GM23248 (cell line): Measurements from ENCODE around the gene C1orf146. TPM values are rescaled to one million over a fixed set of nuclear protein-coding genes. Genes with fewer than 3 reads are reported as not detected.

ENCODE experiments used
- DNase-seq: peaks from one replicate; pipeline ENCODE4 v3.0.0-alpha.2; 2015
- H2AFZ ChIP-seq: fragments of 200-600 bp; sonication (generic); 2 replicates; pipeline ENCODE4 v1.6.1; 2016; ENCODE audit warnings: antibody characterized with exemption
- H3F3A ChIP-seq: fragments of 200-600 bp; sonication (generic); 2 replicates; pipeline ENCODE4 v1.6.1; 2016; ENCODE audit warnings: mild to moderate bottlenecking, antibody characterized with exemption, mixed run types; ENCODE audit not compliant: insufficient read depth
- H3K27ac ChIP-seq: fragments of 200-600 bp; sonication (generic); 2 replicates; pipeline ENCODE4 v1.5.1; 2016; ENCODE audit warnings: mild to moderate bottlenecking
- H3K27me3 ChIP-seq: fragments of 200-600 bp; sonication (generic); replicated peaks from 2 replicates; pipeline ENCODE4 v1.6.1; 2016; ENCODE audit warnings: mild to moderate bottlenecking; ENCODE audit not compliant: insufficient read depth
- H3K36me3 ChIP-seq: fragments of 200-600 bp; sonication (generic); 2 replicates; pipeline ENCODE4 v1.6.1; 2016; ENCODE audit warnings: low read depth, mild to moderate bottlenecking
- H3K4me1 ChIP-seq: fragments of 200-600 bp; sonication (generic); 2 replicates; pipeline ENCODE4 v1.6.1; 2016; ENCODE audit warnings: mild to moderate bottlenecking; ENCODE audit not compliant: insufficient read depth
- H3K4me2 ChIP-seq: fragments of 200-600 bp; sonication (generic); one replicate; pipeline ENCODE4 v1.6.1; 2016; ENCODE audit warnings: mild to moderate bottlenecking; ENCODE audit not compliant: unreplicated experiment
- H3K4me3 ChIP-seq: fragments of 200-600 bp; sonication (generic); 2 replicates; pipeline ENCODE4 v1.5.1; 2016; ENCODE audit warnings: mild to moderate bottlenecking
- H3K79me2 ChIP-seq: fragments of 200-600 bp; sonication (generic); 2 replicates; pipeline ENCODE4 v1.6.1; 2016; ENCODE audit warnings: mild to moderate bottlenecking; ENCODE audit not compliant: insufficient read depth
- H3K9ac ChIP-seq: fragments of 200-600 bp; sonication (generic); 2 replicates; pipeline ENCODE4 v1.6.1; 2016; ENCODE audit warnings: mild to moderate bottlenecking
- H3K9me2 ChIP-seq: fragments of 200-600 bp; sonication (generic); 2 replicates; pipeline ENCODE4 v1.6.1; 2016; ENCODE audit warnings: mixed run types, mild to moderate bottlenecking, moderate library complexity; ENCODE audit not compliant: insufficient read depth
- H3K9me3 ChIP-seq: fragments of 200-600 bp; sonication (generic); one replicate; pipeline ENCODE4 v1.6.1; 2017; ENCODE audit warnings: low read depth
- H4K20me1 ChIP-seq: fragments of 200-600 bp; sonication (generic); 2 replicates; pipeline ENCODE4 v1.6.0; 2016; ENCODE audit not compliant: insufficient read depth
- EZH2 ChIP-seq: fragments of 200-600 bp; sonication (generic); IDR thresholded peaks from 2 replicates; pipeline ENCODE4 v1.6.1; 2018; ENCODE audit warnings: antibody characterized with exemption, mild to moderate bottlenecking; ENCODE audit not compliant: insufficient read depth, poor library complexity, severe bottlenecking
- EZH2phosphoT487 ChIP-seq: fragments of 200-600 bp; sonication (generic); IDR thresholded peaks from 2 replicates; pipeline ENCODE4 v1.6.1; 2018; ENCODE audit warnings: antibody characterized with exemption, moderate library complexity, mild to moderate bottlenecking, low read depth; ENCODE audit not compliant: insufficient read depth
- WGBS, 2 experiments: methylation state at CpG; one replicate each; pipeline ENCODE4 v1.1.6; 2015 to 2017; ENCODE audit warnings: low lambda C conversion rate in 2 of 2, low coverage in 1 of 2; ENCODE audit errors: missing lambda C conversion rate in 2 of 2; 5-methylcytosine and 5-hydroxymethylcytosine counted together
- in situ Hi-C: fragments of 300-500 bp; cut with MboI; formaldehyde crosslinking; loops from 2 replicates; pipeline ENCODE4 v1.15.0; 2020
- polyA plus RNA-seq: library from polyadenylated mRNA; unstranded; fragments of >200 nt; fragmentation: Nextera tagmentation; extraction: Ambion mirVana; gene quantifications from 2 replicates; pipeline ENCODE4 v1.2.1, GENCODE V29; 2016
- total RNA-seq: library from RNA; depleted of rRNA; stranded (reverse); fragments of >200 nt; shearing (Covaris generic); gene quantifications from 2 replicates; pipeline ENCODE4 v1.2.3, GENCODE V29; 2014; rRNA removed

The C1orf146 gene, protein sequence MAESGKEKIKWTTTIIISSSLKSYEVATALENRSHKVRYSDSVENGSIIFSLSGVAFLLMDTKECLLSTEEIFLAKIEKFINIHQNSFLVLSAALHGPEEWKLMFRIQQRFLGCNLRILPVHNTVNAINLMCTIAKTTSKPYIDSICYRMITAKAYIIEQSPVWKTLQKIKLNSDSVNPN
- total RNA-seq (not detected in 2 replicates), polyA plus RNA-seq (not detected in 2 replicates)

DNA sequence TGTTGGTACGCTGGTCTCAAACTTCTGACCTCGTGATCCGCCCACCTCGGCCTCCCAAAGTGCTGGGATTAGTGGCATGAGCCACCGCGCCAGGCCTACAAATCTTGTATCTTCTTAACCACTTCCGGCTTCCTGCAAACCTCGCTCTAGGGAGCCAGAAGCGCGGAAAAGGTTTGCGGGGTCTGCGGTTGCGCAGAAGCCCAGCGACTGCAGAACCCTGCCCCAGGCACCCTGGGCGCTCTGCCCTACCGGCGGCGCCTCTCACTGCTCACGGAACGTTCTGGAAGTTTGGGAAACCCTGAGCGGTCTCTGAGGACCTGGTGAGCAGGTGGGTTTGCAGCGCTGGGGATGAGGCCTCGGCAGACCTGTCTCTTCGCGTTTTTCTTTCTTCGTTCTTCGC, at the start of gene C1orf146:
TSS of gene C1orf146 (plus strand) at position 195 of the 400 bp plus-strand sequence. CDS start 13,506 bp downstream, outside the sequence.
- Histone ChIP-seq H3K9me2 (no peaks in the 10 kb centered on the region), H3K4me3 (no peak within 1 kb of the TSS), H3K79me2 (no peaks in the 10 kb centered on the region), H3K4me1 (no peaks in the 10 kb centered on the region), H3K27ac (no peak within 1 kb of the TSS), H2AFZ (no peak within 1 kb of the TSS), H3K9ac (no peak within 1 kb of the TSS), H3K27me3 (no peaks in the 10 kb centered on the region), H3F3A (no peaks in the 10 kb centered on the region), H4K20me1 (no peaks in the 10 kb centered on the region), H3K4me2 (no peak within 1 kb of the TSS), H3K9me3 (no peaks in the 10 kb centered on the region), H3K36me3 (no peaks in the 10 kb centered on the region)
- WGBS, 2 experiments: 87 to 90% methylated on average over 24 to 27 of the region's 27 CpGs
- DNase-seq: no peak
- in situ Hi-C loops: no loop called here
- no peak for TF ChIP-seq EZH2
- no peak for TF ChIP-seq EZH2phosphoT487

DNA sequence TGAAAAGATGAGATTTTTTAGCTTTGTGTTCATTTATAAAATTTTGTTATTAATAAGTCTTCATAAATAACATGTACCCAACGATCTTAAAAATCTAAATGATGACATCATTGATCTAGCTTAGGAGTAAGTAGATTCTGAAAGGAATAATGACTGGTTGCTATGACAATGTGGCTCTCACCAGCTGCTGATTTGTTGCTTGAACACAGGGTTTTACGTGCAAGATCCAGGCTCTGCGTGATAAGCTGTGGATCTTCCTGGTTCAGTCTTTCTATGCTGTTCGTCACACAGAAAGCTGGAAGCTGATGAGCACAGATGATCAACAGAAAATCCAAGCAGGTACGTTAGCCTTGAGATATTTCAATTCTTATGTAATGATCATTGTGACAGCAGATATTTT, 49.1 kb upstream of the C1orf146 start:
- Histone ChIP-seq H3K36me3 (no peaks in the 10 kb centered on the region), H3K27ac (no peak overlapping the region), H3K4me2 (no peak overlapping the region), H3K9me3 (no peaks in the 10 kb centered on the region), H3K9ac (no peak overlapping the region), H3K27me3 (no peaks in the 10 kb centered on the region), H3K9me2 (no peaks in the 10 kb centered on the region), H3K79me2 (no peaks in the 10 kb centered on the region), H3K4me1 (no peaks in the 10 kb centered on the region), H3K4me3 (no peak overlapping the region), H4K20me1 (no peaks in the 10 kb centered on the region), H3F3A (no peaks in the 10 kb centered on the region), H2AFZ (no peak overlapping the region)
- no peak for TF ChIP-seq EZH2phosphoT487
- TF ChIP-seq EZH2: no peak
- in situ Hi-C loops: no loop called here
- no peak for DNase-seq
- 74 to 75% methylated on average over 5 of the region's 5 CpGs for WGBS, 2 experiments

DNA sequence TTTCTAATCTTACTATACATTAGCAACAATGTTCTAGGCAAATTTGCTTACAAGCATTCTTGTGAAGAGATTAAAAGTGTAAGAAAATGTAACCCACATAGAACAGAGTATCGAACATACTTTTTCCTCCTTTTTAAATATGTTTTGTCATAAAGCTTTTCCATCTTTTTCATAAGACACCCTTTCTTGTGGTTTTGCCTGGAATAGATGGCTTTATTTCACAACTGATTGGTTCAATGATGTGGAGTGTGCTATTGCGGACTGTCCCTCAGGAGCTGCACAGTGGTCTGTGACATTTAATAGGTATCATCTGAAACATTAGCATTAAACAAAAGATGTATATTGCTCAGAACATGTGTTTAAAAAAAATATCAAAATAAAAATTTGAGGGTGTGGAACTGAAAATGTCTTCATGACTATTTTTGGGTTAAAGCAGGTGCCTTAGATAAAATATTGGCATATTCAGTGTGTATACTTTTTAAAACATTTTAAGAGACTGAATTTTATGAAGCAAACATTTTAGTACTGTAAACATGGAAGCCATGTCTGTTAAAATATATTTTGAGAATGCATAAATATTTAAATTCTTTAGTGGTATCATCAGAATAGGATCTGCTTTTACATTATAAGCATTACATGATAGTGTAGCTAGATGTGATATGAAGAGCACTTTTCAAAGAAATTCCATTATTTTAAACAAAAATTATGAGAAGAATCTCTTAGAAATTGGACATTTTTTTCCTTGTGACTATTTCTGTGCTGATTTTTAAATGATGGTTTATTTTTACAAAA, 48.3 kb upstream of the C1orf146 start:
- Histone ChIP-seq H3K4me1 (no peaks in the 10 kb centered on the region), H3K9ac (no peak overlapping the region), H3K79me2 (no peaks in the 10 kb centered on the region), H2AFZ (no peak overlapping the region), H3K4me2 (no peak overlapping the region), H3K4me3 (no peak overlapping the region), H3F3A (no peaks in the 10 kb centered on the region), H3K36me3 (no peaks in the 10 kb centered on the region), H3K9me3 (no peaks in the 10 kb centered on the region), H3K9me2 (no peaks in the 10 kb centered on the region), H3K27ac (no peak overlapping the region), H3K27me3 (no peaks in the 10 kb centered on the region), H4K20me1 (no peaks in the 10 kb centered on the region)
- DNase-seq: no peak
- WGBS, 2 experiments: 95 to 98% methylated on average over 2 of the region's 2 CpGs
- in situ Hi-C loops: no loop called here
- no peak for TF ChIP-seq EZH2phosphoT487
- no peak for TF ChIP-seq EZH2

DNA sequence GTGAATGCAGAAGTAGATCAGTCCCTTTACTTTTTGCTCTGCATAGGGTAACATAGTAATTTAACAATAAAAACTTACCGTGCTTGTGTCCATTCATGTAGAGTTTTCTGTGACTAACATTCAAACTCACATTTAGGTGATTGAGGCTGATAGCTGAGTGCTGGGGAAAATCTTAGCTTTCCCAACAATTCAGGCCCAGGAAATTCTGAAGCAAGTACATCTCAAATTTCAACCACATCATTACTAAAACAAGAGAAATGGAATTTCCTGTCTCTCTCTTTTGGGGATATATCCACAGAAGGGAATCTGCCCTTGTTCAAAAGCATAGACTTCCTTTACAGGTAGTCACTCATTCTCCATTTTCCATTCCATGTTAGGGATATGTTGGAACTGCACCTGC, 33.1 kb upstream of the C1orf146 start:
- peak; percentile 79 for DNase-seq
- Histone ChIP-seq H3K9me2 (no peaks in the 10 kb centered on the region), H3K4me2 (peak overlapping the region; percentile 56), H3K36me3 (no peaks in the 10 kb centered on the region), H4K20me1 (no peaks in the 10 kb centered on the region; the same call in 1 of the 2 replicates), H3K79me2 (no peaks in the 10 kb centered on the region), H3K27me3 (no peaks in the 10 kb centered on the region), H3K27ac (no peak overlapping the region), H2AFZ (no peak overlapping the region), H3K4me3 (no peak overlapping the region), H3K4me1 (peaks cover 29% of the 10 kb centered on the region), H3F3A (peaks cover 19% of the 10 kb centered on the region; the same call in 1 of the 2 replicates), H3K9me3 (no peaks in the 10 kb centered on the region), H3K9ac (no peak overlapping the region)
- TF ChIP-seq EZH2 (no peak), EZH2phosphoT487 (no peak)
- in situ Hi-C loops: no loop called here
- 32 to 52% methylated on average over 1 of the region's 1 CpG for WGBS, 2 experiments
